Measurements from ENCODE around the gene RASSF4. TPM values are rescaled to one million over a fixed set of nuclear protein-coding genes. Genes with fewer than 3 reads are reported as not detected.
A peak's percentile ranks its signal among the peaks of the same experiment; 100 is the strongest.

The RASSF4 gene
- total and polyA plus RNA-seq, 9 of the 15 experiments (the other 6 are each of a cell fraction or from before 2014, with no cell fraction given) = 0.01 to 0.62 (median 0.11) TPM; not detected in 3

DNA sequence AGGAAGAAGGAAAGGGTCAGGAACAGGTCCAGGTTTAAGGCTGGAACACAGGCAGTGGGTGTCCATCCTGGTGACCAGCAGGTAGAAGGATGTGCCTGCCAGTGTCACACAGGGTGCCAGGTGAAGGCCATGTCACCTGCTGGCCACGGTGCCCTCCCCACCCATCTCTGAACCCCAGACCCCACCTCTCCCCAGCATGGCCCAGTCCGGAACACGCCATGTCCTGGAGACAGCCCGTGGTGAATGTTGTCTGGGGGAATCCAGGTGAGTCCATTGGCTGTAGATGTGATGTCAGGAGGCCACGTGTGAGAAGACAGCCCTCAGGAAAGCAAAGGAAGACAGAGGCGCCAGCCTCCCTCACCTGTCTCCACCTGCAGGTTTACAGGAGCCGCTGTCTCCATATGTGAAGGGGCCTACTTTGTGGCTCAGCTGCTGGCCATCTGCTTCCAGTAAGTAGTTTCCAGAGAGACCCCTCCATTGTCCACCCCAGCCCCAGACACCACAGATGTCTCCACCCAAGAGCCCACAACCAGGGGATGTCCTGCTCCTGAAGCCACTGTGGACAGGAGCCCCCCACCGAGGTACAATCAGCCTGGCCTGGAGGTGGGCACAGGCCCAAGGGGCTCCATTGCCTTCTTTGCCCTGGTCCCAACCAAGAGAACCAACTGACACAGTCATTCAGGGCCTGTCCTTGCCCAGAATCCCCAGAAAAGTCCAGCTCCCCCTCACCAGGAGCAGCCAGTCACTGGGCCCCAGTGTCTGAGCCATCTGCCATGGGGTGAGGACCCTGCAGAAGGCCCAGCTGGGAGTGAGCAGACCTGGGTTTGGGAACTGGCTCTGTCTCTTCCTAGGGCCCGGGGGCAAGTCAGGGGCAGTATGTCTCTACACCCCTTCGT lies 27.7 kb upstream of the RASSF4 start:
- Histone ChIP-seq H3K9me1 (ENCODE audit: control insufficient read depth, insufficient read depth, low read length) (no peaks in the 10 kb centered on the region), H3K36me3 (ENCODE audit: control insufficient read depth, insufficient read depth, low read length) (no peaks in the 10 kb centered on the region), H3K79me2 (ENCODE audit: control insufficient read depth, insufficient read depth, low read length) (no peaks in the 10 kb centered on the region), H3K27me3 (ENCODE audit: control insufficient read depth in 2 of 2, insufficient read depth in 2 of 2, low read length in 2 of 2) (peaks cover 9 to 47% of the 10 kb centered on the region in 2 experiments; a peak in 4 of 5 replicates), H3K27ac (ENCODE audit: extremely low read depth, low read depth, low read length) (no peak overlapping the region), H3K9me3 (replicated peaks; ENCODE audit: control insufficient read depth, insufficient read depth, low read depth, low read length) (no peaks in the 10 kb centered on the region), H3K4me3 (no peak overlapping the region), H3K4me1 (replicated peaks in 1 of 2; ENCODE audit: control insufficient read depth in 2 of 2, insufficient read depth in 2 of 2, low read length in 2 of 2) (no peaks in the 10 kb centered on the region), H3K9ac (ENCODE audit: insufficient read depth in 1 of 2, low read depth in 2 of 2, low read length in 2 of 2) (0 out of 4 replicates have a peak overlapping the region, but pooled peaks of 1 of the 2 experiments have one; percentile 14), H3K4me2 (ENCODE audit: insufficient read depth, low read length) (no peak overlapping the region), H4K20me1 (replicated peaks; ENCODE audit: control insufficient read depth, insufficient read depth, low read length) (peaks cover 2% of the 10 kb centered on the region; the same call in 1 of the 2 replicates), H2AFZ (ENCODE audit: low read depth, low read length) (no peak overlapping the region)
- 5% methylated on average over 10 of the region's 10 CpGs for WGBS (ENCODE audit: insufficient coverage, low coverage, missing lambda C conversion rate)
- DNase-seq (ENCODE audit: extremely low read depth in 1 of 4, low spot score in 3 of 4) (no peak), FAIRE-seq (no peak), ATAC-seq (no peak)
- TF ChIP-seq, protein P1, sequence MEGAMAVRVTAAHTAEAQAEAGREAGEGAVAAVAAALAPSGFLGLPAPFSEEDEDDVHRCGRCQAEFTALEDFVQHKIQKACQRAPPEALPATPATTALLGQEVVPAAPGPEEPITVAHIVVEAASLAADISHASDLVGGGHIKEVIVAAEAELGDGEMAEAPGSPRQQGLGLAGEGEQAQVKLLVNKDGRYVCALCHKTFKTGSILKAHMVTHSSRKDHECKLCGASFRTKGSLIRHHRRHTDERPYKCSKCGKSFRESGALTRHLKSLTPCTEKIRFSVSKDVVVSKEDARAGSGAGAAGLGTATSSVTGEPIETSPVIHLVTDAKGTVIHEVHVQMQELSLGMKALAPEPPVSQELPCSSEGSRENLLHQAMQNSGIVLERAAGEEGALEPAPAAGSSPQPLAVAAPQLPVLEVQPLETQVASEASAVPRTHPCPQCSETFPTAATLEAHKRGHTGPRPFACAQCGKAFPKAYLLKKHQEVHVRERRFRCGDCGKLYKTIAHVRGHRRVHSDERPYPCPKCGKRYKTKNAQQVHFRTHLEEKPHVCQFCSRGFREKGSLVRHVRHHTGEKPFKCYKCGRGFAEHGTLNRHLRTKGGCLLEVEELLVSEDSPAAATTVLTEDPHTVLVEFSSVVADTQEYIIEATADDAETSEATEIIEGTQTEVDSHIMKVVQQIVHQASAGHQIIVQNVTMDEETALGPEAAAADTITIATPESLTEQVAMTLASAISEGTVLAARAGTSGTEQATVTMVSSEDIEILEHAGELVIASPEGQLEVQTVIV (CRISPR knock-in tag; IDR thresholded peaks at IDR 0.05; ENCODE audit: borderline replicate concordance) = no peak
- CTCF ChIA-PET (ENCODE audit: low intra/inter-chr PET ratio) = interaction anchor here (1.6 to 3.7 kb wide), 3 partner anchors 43 to 76 kb away, joined by 6 to 32 read pairs (median 25); no protein-coding TSS in a partner anchor
- no TSS peak for BruUV-seq (replicated peaks)
- intact Hi-C loops (cut with micrococcal nuclease) = loop anchor here (1.0 kb wide), 2 partner anchors 43 to 58 kb away; no protein-coding TSS in a partner anchor
- POLR2A ChIA-PET = interaction anchor here (0.8 to 1.2 kb wide), 3 partner anchors 32 to 64 kb away, joined by 3 to 4 read pairs (median 3); partner anchors contain the start of gene DEPP1
- in situ Hi-C loops (cut with MboI) = no loop called here
